ENCODE data around the gene JAZF1. TPM values are rescaled to one million over a fixed set of nuclear protein-coding genes. Genes with fewer than 3 reads are reported as not detected.

Gene JAZF1
- total RNA-seq, 2 donors from 2014 or later: 4.0 to 4.9 TPM

DNA sequence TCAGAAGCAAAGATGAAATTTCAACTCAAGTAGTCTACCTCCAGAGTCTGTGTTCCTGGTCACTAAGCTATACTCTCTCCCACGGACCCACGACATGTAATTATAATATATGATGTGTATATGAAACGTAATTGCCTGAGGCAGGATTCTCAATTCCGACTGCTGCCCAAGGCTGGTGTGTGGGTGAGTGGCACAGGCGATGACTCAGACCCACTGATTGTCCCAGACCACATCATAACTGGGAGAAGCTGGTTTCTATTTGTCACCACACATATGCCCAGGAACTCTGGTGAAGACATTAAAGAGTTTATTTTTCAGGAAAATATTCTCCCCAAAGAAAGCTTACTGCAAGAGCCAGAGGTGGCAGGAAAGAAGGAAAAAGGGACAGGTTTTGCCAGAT, 219.3 kb downstream of the JAZF1 start:
- WGBS, 2 donors: 92 to 95% methylated on average over 5 of the region's 5 CpGs
- intact Hi-C loops (cut with DNase I): no loop called here
- Histone ChIP-seq H3K4me1 (peaks cover 9% of the 10 kb centered on the region), H3K9me3 (no peaks in the 10 kb centered on the region), H3K36me3 (replicated peaks in 1 of 2; ENCODE audit: insufficient read depth in 1 of 2, low read depth in 2 of 2) (no peaks in the 10 kb centered on the region), H3K27ac (no peak overlapping the region), H3K4me3 (no peak overlapping the region), H3K27me3 (no peaks in the 10 kb centered on the region)
- TF ChIP-seq, protein P1, sequence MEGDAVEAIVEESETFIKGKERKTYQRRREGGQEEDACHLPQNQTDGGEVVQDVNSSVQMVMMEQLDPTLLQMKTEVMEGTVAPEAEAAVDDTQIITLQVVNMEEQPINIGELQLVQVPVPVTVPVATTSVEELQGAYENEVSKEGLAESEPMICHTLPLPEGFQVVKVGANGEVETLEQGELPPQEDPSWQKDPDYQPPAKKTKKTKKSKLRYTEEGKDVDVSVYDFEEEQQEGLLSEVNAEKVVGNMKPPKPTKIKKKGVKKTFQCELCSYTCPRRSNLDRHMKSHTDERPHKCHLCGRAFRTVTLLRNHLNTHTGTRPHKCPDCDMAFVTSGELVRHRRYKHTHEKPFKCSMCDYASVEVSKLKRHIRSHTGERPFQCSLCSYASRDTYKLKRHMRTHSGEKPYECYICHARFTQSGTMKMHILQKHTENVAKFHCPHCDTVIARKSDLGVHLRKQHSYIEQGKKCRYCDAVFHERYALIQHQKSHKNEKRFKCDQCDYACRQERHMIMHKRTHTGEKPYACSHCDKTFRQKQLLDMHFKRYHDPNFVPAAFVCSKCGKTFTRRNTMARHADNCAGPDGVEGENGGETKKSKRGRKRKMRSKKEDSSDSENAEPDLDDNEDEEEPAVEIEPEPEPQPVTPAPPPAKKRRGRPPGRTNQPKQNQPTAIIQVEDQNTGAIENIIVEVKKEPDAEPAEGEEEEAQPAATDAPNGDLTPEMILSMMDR (IDR thresholded peaks at IDR 0.05): no peak
- no peak for TF ChIP-seq POLR2A (IDR thresholded peaks at IDR 0.05)
- DNase-seq: no peak
- ATAC-seq: no peak

DNA sequence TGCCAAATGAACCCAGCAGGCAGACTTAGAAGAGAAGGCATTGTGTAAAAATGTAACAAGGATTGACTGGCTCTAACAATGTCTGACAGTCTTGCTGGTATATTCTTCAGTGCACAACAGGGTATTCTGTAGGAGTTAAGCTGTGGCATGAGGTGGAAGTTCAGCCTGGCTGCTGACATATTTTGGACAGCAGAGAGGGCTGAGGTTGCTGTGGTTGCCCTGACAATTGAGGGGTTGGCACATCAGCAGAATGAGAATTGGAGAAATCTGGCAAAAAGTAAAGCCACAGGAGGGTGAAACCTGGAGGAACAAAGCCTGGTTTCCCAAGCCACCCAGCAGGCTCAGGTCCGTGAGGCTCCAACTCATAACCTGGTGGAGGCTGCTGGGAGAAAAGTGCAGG, 220.2 kb downstream of the JAZF1 start:
- no peaks in the 10 kb centered on the region for H3K9me3 ChIP-seq
- H3K36me3 ChIP-seq (replicated peaks in 1 of 2; ENCODE audit: insufficient read depth in 1 of 2, low read depth in 2 of 2): no peaks in the 10 kb centered on the region
- H3K4me1 ChIP-seq: peaks cover 9% of the 10 kb centered on the region
- no peaks in the 10 kb centered on the region for H3K27me3 ChIP-seq
- H3K4me3 ChIP-seq: no peak overlapping the region
- DNase-seq (no peak), ATAC-seq (no peak)
- intact Hi-C loops (cut with DNase I): no loop called here
- no peak for TF ChIP-seq POLR2A (IDR thresholded peaks at IDR 0.05)
- TF ChIP-seq, protein P1 (IDR thresholded peaks at IDR 0.05): no peak
- WGBS, 2 donors: 84 to 89% methylated on average over 1 of the region's 1 CpG
- H3K27ac ChIP-seq: no peak overlapping the region

DNA sequence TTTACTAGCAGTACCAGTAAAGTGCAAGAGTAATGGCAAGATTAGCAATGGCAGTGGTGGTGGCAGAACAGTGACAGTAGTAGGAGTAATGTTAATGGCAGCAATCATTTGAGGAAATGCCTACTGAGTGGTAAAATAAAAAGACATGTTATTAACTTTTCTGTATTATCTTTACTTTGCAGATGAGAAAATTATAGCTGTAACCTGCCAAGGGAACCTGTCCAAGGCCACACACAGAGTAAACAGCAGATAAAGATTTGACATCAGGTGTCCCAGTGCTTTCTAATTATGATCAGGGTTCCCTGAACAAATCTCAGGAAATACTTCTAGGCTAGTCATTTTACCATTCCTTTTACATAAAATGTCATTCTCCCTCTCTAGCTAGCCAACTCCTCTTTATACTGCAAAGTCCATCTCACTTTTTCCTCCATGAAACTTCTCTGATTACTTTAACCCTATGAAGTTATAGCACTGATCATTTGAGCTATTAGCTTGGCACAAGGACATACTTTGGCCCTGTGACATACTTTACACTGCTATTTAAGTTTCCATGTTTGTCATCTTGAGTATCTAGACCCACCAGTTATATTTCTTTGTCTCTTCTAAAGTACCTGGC, 221.6 kb downstream of the JAZF1 start:
- Histone ChIP-seq H3K4me1 (peaks cover 9% of the 10 kb centered on the region), H3K36me3 (replicated peaks in 1 of 2; ENCODE audit: insufficient read depth in 1 of 2, low read depth in 2 of 2) (no peaks in the 10 kb centered on the region), H3K27me3 (no peaks in the 10 kb centered on the region), H3K4me3 (no peak overlapping the region), H3K27ac (no peak overlapping the region), H3K9me3 (no peaks in the 10 kb centered on the region)
- TF ChIP-seq, protein P1 (IDR thresholded peaks at IDR 0.05): no peak
- TF ChIP-seq POLR2A (IDR thresholded peaks at IDR 0.05): no peak
- DNase-seq (no peak), ATAC-seq (no peak)
- intact Hi-C loops (cut with DNase I): no loop called here

DNA sequence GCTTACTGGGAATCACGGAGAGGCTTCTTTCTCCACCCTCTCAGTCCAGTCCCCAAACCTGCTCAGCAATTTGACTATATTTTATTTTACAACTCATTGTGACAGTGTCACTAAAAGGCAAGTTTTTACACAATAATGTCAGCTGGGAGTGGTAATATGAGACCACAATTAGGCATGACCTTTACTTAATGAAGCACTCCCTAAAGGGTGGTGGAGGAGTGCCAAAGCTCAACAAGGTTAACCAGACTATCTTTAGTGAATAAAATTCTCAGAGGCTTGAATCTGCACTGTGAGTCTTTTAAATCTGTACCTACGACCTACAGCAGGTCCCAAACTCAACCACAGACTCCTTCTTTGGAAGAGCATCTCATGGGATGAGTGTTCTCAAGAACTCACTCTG, 225.0 kb downstream of the JAZF1 start:
- Histone ChIP-seq H3K27me3 (no peaks in the 10 kb centered on the region), H3K4me3 (no peak overlapping the region), H3K4me1 (peaks cover 7% of the 10 kb centered on the region), H3K9me3 (no peaks in the 10 kb centered on the region), H3K27ac (no peak overlapping the region), H3K36me3 (replicated peaks in 1 of 2; ENCODE audit: insufficient read depth in 1 of 2, low read depth in 2 of 2) (no peaks in the 10 kb centered on the region)
- 89 to 92% methylated on average over 2 of the region's 2 CpGs for WGBS, 2 donors
- TF ChIP-seq, protein P1 (IDR thresholded peaks at IDR 0.05): no peak
- TF ChIP-seq POLR2A (IDR thresholded peaks at IDR 0.05): no peak
- ATAC-seq (no peak), DNase-seq (no peak)
- intact Hi-C loops (cut with DNase I): no loop called here

GRCh38 chr7:27955011-27955410, 225.6 kb downstream of the JAZF1 start:
- 90 to 91% methylated on average over 3 of the region's 3 CpGs for WGBS, 2 donors
- TF ChIP-seq POLR2A (IDR thresholded peaks at IDR 0.05): no peak
- TF ChIP-seq, protein P1 (IDR thresholded peaks at IDR 0.05): no peak

More at GRCh38 chr7:27955011-27955410, 225.6 kb downstream of the JAZF1 start:
- ATAC-seq (no peak), DNase-seq (no peak)
- Histone ChIP-seq H3K9me3 (no peaks in the 10 kb centered on the region), H3K4me1 (peaks cover under 1% of the 10 kb centered on the region), H3K4me3 (no peak overlapping the region), H3K27me3 (no peaks in the 10 kb centered on the region), H3K36me3 (replicated peaks in 1 of 2; ENCODE audit: insufficient read depth in 1 of 2, low read depth in 2 of 2) (no peaks in the 10 kb centered on the region), H3K27ac (no peak overlapping the region)
- intact Hi-C loops (cut with DNase I): no loop called here
